HepG2 (cell line): ENCODE measurements around the gene SMYD4. TPM values are rescaled to one million over a fixed set of nuclear protein-coding genes. Genes with fewer than 3 reads are reported as not detected.

Experiments
- ATAC-seq: fragments of 200-7000 bp; cut with Tn5 transposase; 3 replicates; pipeline ENCODE4 v1.9.1; 2020; ENCODE audit warnings: mild to moderate bottlenecking, moderate library complexity
- BruUV-seq: library from RNA; stranded (reverse); fragments of 400-500 nt; replicated peaks from 2 replicates; lab custom pipeline; 2021; lab: Mats Ljungman, UMichigan
- CTCF ChIA-PET: fragments of 300-600 bp; formaldehyde crosslinking; extraction: SDS; loops from one replicate; lab custom pipeline; 2021; ENCODE audit warnings: low total read pairs, inconsistent platforms, low intra/inter-chr PET ratio; lab: Yijun Ruan, JAX
- POLR2A ChIA-PET: fragments of 350-600 bp; sonication (Branson Sonifier 250); formaldehyde crosslinking; loops from one replicate; lab custom pipeline; 2020; ENCODE audit warnings: antibody characterized with exemption, inconsistent platforms; lab: Yijun Ruan, JAX
- DNase-seq: peaks from one replicate; pipeline ENCODE4 v3.0.0-alpha.2; 2015; ENCODE audit warnings: low spot score
- FAIRE-seq: peaks from 3 replicates; lab custom pipeline; 2011; peaks lifted over from hg19 to GRCh38; lab: Jason Lieb, UNC
- H2AFZ ChIP-seq: one replicate; pipeline ENCODE4 v1.6.1; 2011; ENCODE audit warnings: low read length, inconsistent platforms
- H3K27ac ChIP-seq: fragments of 300-600 bp; 3 replicates; pipeline ENCODE4 v1.8.0; 2011; ENCODE audit warnings: mixed run types, mild to moderate bottlenecking, mixed read lengths, low read length, inconsistent platforms; ENCODE audit not compliant: insufficient read depth; ENCODE audit errors: extremely low read length
- H3K27me3 ChIP-seq, 2 experiments: fragments of 200-600 bp in 1 of 2; 2 replicates in 1 of 2; 3 replicates in 1 of 2; pipeline versions ENCODE4 v1.6.0 to v1.8.0; 2011; ENCODE audit warnings: low read length in 2 of 2, mild to moderate bottlenecking in 2 of 2, moderate library complexity in 2 of 2, inconsistent platforms in 1 of 2; ENCODE audit not compliant: insufficient read depth in 2 of 2, control insufficient read depth in 1 of 2
- H3K36me3 ChIP-seq, 2 experiments: fragments of 200-600 bp in 1 of 2; replicated peaks in 1 of 2; 2 replicates in 1 of 2; 3 replicates in 1 of 2; pipeline versions ENCODE4 v1.5.1 to v1.8.0; 2011; ENCODE audit warnings: low read length in 2 of 2, inconsistent platforms in 1 of 2; ENCODE audit not compliant: insufficient read depth in 2 of 2, control insufficient read depth in 1 of 2
- H3K4me1 ChIP-seq: 2 replicates; pipeline ENCODE4 v1.5.1; 2012; ENCODE audit warnings: low read length, inconsistent platforms; ENCODE audit not compliant: insufficient read depth
- H3K4me2 ChIP-seq: 2 replicates; pipeline ENCODE4 v1.6.0; 2011; ENCODE audit warnings: low read depth, low read length, inconsistent platforms
- H3K4me3 ChIP-seq, 3 experiments: fragments of 200-600 bp in 1 of 3; sonication (generic), shearing (Covaris generic) in 1 of 3; replicated peaks in 1 of 3; 2 replicates each; pipeline ENCODE4 v1.5.1; 2011 to 2016; ENCODE audit warnings: low read length in 3 of 3, inconsistent platforms in 2 of 3, low read depth in 2 of 3, mild to moderate bottlenecking in 2 of 3, control low read depth in 1 of 3, mixed read lengths in 1 of 3; ENCODE audit not compliant: insufficient read depth in 1 of 3
- H3K79me2 ChIP-seq: one replicate; pipeline ENCODE4 v1.6.1; 2011; ENCODE audit warnings: low read length, inconsistent platforms; ENCODE audit not compliant: insufficient read depth
- H3K9ac ChIP-seq: 2 replicates; pipeline ENCODE4 v1.6.0; 2011; ENCODE audit warnings: mild to moderate bottlenecking, low read depth, low read length, inconsistent platforms; ENCODE audit not compliant: insufficient read depth
- H3K9me3 ChIP-seq: 2 replicates; pipeline ENCODE4 v1.5.1; 2012; ENCODE audit warnings: mild to moderate bottlenecking, low read length
- H4K20me1 ChIP-seq: 2 replicates; pipeline ENCODE4 v1.6.0; 2011; ENCODE audit warnings: inconsistent platforms, mild to moderate bottlenecking, low read length, moderate library complexity; ENCODE audit not compliant: insufficient read depth
- BRCA1 ChIP-seq: sonication (generic); formaldehyde crosslinking; IDR thresholded peaks from 2 replicates; pipeline ENCODE4 v1.4.0; 2020; ENCODE audit warnings: missing genetic modification reagents
- HIC2 ChIP-seq: sonication (generic); formaldehyde crosslinking; IDR thresholded peaks from 2 replicates; pipeline ENCODE4 v1.9.0; 2022; ENCODE audit warnings: low read depth, missing genetic modification reagents
- POLR2A ChIP-seq, 2 experiments: IDR thresholded peaks; 2 replicates each; pipeline ENCODE4 v1.6.1; 2011; ENCODE audit warnings: low read depth in 2 of 2, low read length in 2 of 2, mild to moderate bottlenecking in 1 of 2, moderate library complexity in 1 of 2; ENCODE audit not compliant: insufficient read depth in 1 of 2
- POLR2AphosphoS5 ChIP-seq: IDR thresholded peaks from 2 replicates; pipeline ENCODE4 v1.6.1; 2012; ENCODE audit warnings: low read depth, low read length
- RBFOX2 ChIP-seq: fragments of 200-400 bp; formaldehyde crosslinking; IDR thresholded peaks from 2 replicates; pipeline ENCODE4 v1.6.1; 2017; ENCODE audit warnings: low read depth, mild to moderate bottlenecking, low read length
- ZMYM3 ChIP-seq: sonication (generic); formaldehyde crosslinking; IDR thresholded peaks from 2 replicates; pipeline ENCODE4 v1.5.1; 2020; ENCODE audit warnings: mild to moderate bottlenecking, missing genetic modification reagents
- ZNF513 ChIP-seq: sonication (generic); formaldehyde crosslinking; conservative IDR thresholded peaks from 2 replicates; pipeline ENCODE4 v1.5.0; 2020; ENCODE audit warnings: missing genetic modification reagents
- ZNF607 ChIP-seq: sonication (generic); formaldehyde crosslinking; IDR thresholded peaks from 2 replicates; pipeline ENCODE4 v1.5.1; 2020; ENCODE audit warnings: missing genetic modification reagents, mild to moderate bottlenecking, borderline replicate concordance
- ZNF776 ChIP-seq: sonication (generic); formaldehyde crosslinking; IDR thresholded peaks from 2 replicates; pipeline ENCODE4 v1.4.0; 2020; ENCODE audit warnings: mild to moderate bottlenecking, missing genetic modification reagents
- WGBS: methylation state at CpG from one replicate; pipeline ENCODE4 v1.1.6; 2017; ENCODE audit warnings: low lambda C conversion rate; 5-methylcytosine and 5-hydroxymethylcytosine counted together
- in situ Hi-C: cut with HindIII; loops from 2 replicates; pipeline ENCODE4 v1.10.0; 2017; ENCODE audit warnings: low pct_unique_long_range_greater_than_20kb; ENCODE audit not compliant: extremely low pct_ligation_motif_present
- intact Hi-C: fragments of 100-400 bp; cut with micrococcal nuclease; formaldehyde crosslinking; loops from one replicate; pipeline ENCODE4 v1.10.0; 2022; ENCODE audit not compliant: unreplicated experiment
- polyA plus RNA-seq, 8 experiments: library from polyadenylated mRNA; depleted of rRNA in 3 of 8; stranded (reverse) in 7 of 8; unstranded in 1 of 8; fragments of >200 nt; fragmentation: Illumina TruSeq in 4 of 8; extraction: Trizol in 4 of 8; gene quantifications; 2 replicates each; pipeline versions ENCODE4 v1.2.1 to v1.2.3, GENCODE V29; 2011 to 2016; ENCODE audit warnings: low read depth in 4 of 8, missing spikeins in 1 of 8, mixed read lengths in 1 of 8; ENCODE audit not compliant: insufficient read depth in 1 of 8
- total RNA-seq, 5 experiments: library from RNA; depleted of rRNA; stranded (reverse); fragments of >200 nt; fragmentation: Illumina TruSeq; extraction: Trizol; gene quantifications; 2 replicates each; pipeline ENCODE4 v1.2.3, GENCODE V29; 2016; ENCODE audit warnings: low read depth in 1 of 5
- TF ChIP-seq, protein P1 (sequence below): sonication (generic); formaldehyde crosslinking; IDR thresholded peaks from 2 replicates; pipeline ENCODE4 v1.4.0; 2020; ENCODE audit warnings: missing genetic modification reagents, mild to moderate bottlenecking, borderline replicate concordance
- TF ChIP-seq, protein P2 (sequence below): sonication (generic); formaldehyde crosslinking; IDR thresholded peaks from 2 replicates; pipeline ENCODE4 v1.8.1; 2023; ENCODE audit warnings: missing genetic modification reagents, mild to moderate bottlenecking, borderline replicate concordance
- TF ChIP-seq, protein P3 (sequence below): sonication (generic); formaldehyde crosslinking; IDR thresholded peaks from 2 replicates; pipeline ENCODE4 v1.8.1; 2023; ENCODE audit warnings: mild to moderate bottlenecking, missing genetic modification reagents

Gene SMYD4
- total and polyA plus RNA-seq, 2 of the 13 experiments (the other 11 are each of a cell fraction or from before 2014, with no cell fraction given) = 7.4 to 11.3 TPM

GRCh38 chr17:1773696-1774181 lies 56.0 kb downstream of the SMYD4 start:
- FAIRE-seq = no peak
- no peak for ATAC-seq
- BruUV-seq = no TSS peak

More at GRCh38 chr17:1773696-1774181, 56.0 kb downstream of the SMYD4 start:
- Histone ChIP-seq H3K9ac (no peak overlapping the region), H3K4me3 (no peak overlapping the region), H3K27ac (no peak overlapping the region), H3K4me2 (no peak overlapping the region), H3K27me3 (no peaks in the 10 kb centered on the region), H3K4me1 (peaks cover 23% of the 10 kb centered on the region), H4K20me1 (0 out of 2 replicates have a peak, but pooled peaks cover 2% of the 10 kb centered on the region), H3K79me2 (no peaks in the 10 kb centered on the region), H3K36me3 (peaks cover 41 to 74% of the 10 kb centered on the region in 2 experiments), H2AFZ (no peak overlapping the region), H3K9me3 (no peaks in the 10 kb centered on the region)
- no peak for DNase-seq
- in situ Hi-C loops = no loop called here
- intact Hi-C loops = no loop called here
- TF ChIP-seq POLR2A (IDR thresholded peaks at IDR 0.05; ENCODE audit: insufficient read depth in 1 of 2, low read depth in 2 of 2, low read length in 2 of 2) = 0 out of 4 replicates have a peak, but pooled peaks of 1 of the 2 experiments have one; percentile 20
- TF ChIP-seq, protein P1, sequence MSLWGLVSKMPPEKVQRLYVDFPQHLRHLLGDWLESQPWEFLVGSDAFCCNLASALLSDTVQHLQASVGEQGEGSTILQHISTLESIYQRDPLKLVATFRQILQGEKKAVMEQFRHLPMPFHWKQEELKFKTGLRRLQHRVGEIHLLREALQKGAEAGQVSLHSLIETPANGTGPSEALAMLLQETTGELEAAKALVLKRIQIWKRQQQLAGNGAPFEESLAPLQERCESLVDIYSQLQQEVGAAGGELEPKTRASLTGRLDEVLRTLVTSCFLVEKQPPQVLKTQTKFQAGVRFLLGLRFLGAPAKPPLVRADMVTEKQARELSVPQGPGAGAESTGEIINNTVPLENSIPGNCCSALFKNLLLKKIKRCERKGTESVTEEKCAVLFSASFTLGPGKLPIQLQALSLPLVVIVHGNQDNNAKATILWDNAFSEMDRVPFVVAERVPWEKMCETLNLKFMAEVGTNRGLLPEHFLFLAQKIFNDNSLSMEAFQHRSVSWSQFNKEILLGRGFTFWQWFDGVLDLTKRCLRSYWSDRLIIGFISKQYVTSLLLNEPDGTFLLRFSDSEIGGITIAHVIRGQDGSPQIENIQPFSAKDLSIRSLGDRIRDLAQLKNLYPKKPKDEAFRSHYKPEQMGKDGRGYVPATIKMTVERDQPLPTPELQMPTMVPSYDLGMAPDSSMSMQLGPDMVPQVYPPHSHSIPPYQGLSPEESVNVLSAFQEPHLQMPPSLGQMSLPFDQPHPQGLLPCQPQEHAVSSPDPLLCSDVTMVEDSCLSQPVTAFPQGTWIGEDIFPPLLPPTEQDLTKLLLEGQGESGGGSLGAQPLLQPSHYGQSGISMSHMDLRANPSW (CRISPR knock-in tag) = no peak
- TF ChIP-seq, protein P2, sequence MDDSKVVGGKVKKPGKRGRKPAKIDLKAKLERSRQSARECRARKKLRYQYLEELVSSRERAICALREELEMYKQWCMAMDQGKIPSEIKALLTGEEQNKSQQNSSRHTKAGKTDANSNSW (CRISPR knock-in tag) = no peak
- peak; percentile 23; the same call in 1 of the 2 replicates for TF ChIP-seq RBFOX2
- TF ChIP-seq ZNF607 (CRISPR knock-in tag) = no peak
- no peak for TF ChIP-seq ZNF513 (CRISPR knock-in tag)
- no peak for TF ChIP-seq BRCA1 (CRISPR knock-in tag)
- TF ChIP-seq, protein P3, sequence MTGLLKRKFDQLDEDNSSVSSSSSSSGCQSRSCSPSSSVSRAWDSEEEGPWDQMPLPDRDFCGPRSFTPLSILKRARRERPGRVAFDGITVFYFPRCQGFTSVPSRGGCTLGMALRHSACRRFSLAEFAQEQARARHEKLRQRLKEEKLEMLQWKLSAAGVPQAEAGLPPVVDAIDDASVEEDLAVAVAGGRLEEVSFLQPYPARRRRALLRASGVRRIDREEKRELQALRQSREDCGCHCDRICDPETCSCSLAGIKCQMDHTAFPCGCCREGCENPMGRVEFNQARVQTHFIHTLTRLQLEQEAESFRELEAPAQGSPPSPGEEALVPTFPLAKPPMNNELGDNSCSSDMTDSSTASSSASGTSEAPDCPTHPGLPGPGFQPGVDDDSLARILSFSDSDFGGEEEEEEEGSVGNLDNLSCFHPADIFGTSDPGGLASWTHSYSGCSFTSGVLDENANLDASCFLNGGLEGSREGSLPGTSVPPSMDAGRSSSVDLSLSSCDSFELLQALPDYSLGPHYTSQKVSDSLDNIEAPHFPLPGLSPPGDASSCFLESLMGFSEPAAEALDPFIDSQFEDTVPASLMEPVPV (CRISPR knock-in tag) = no peak
- TF ChIP-seq POLR2AphosphoS5 = no peak
- TF ChIP-seq HIC2 (CRISPR knock-in tag) = no peak
- TF ChIP-seq ZMYM3 (CRISPR knock-in tag) = no peak
- no peak for TF ChIP-seq ZNF776 (CRISPR knock-in tag)
- WGBS = 93% methylated on average over 7 of the region's 7 CpGs
- ChIA-PET CTCF (no interaction called here), POLR2A (interaction anchor here (1.7 to 13.7 kb wide), 4 partner anchors 9 to 58 kb away, joined by 4 to 480 read pairs (median 40); partner anchors contain the start of gene SERPINF1)
